ENCODE data around the gene CCT4. TPM values are rescaled to one million over a fixed set of nuclear protein-coding genes. Genes with fewer than 3 reads are reported as not detected.
"Not testable (repeated sequence)": the region's sequence is repeated elsewhere in the genome, so short reads cannot be mapped to it uniquely, and the experiment has no call there.

CCT4 gene, protein sequence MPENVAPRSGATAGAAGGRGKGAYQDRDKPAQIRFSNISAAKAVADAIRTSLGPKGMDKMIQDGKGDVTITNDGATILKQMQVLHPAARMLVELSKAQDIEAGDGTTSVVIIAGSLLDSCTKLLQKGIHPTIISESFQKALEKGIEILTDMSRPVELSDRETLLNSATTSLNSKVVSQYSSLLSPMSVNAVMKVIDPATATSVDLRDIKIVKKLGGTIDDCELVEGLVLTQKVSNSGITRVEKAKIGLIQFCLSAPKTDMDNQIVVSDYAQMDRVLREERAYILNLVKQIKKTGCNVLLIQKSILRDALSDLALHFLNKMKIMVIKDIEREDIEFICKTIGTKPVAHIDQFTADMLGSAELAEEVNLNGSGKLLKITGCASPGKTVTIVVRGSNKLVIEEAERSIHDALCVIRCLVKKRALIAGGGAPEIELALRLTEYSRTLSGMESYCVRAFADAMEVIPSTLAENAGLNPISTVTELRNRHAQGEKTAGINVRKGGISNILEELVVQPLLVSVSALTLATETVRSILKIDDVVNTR
- 100 to 1,000 TPM; 157 to 175 (median 174) TPM for polyA plus RNA-seq (ENCODE audit: insufficient read length in 3 of 3)
- long read RNA-seq, donor 1, transcript CCT4-201 (14 exons, 2,520 nt), result major isoform, 63 of 189 reads
- long read RNA-seq, donor 1, partial matches to known transcripts, result 126 of 189 reads
- long read RNA-seq, donor 1, other reads (novel, unspliced or antisense), result 0 of 189 reads
- long read RNA-seq, donor 2, transcript CCT4-201 (14 exons, 2,520 nt), result major isoform, 83 of 226 reads
- long read RNA-seq, donor 2, partial matches to known transcripts, result 135 of 226 reads
- long read RNA-seq, donor 2, other reads (novel, unspliced or antisense), result 5 of 226 reads
- long read RNA-seq, donor 3, transcript CCT4-201 (14 exons, 2,520 nt), result major isoform, 75 of 222 reads
- long read RNA-seq, donor 3, partial matches to known transcripts, result 145 of 222 reads
- long read RNA-seq, donor 3, other reads (novel, unspliced or antisense), result 0 of 222 reads
- long read RNA-seq, donor 4, transcript CCT4-201 (14 exons, 2,520 nt), result major isoform, 88 of 209 reads
- long read RNA-seq, donor 4, partial matches to known transcripts, result 118 of 209 reads
- long read RNA-seq, donor 4, other reads (novel, unspliced or antisense), result 0 of 209 reads
- long read RNA-seq, donor 5, transcript CCT4-201 (14 exons, 2,520 nt), result major isoform, 32 of 101 reads
- long read RNA-seq, donor 5, partial matches to known transcripts, result 69 of 101 reads
- long read RNA-seq, donor 5, other reads (novel, unspliced or antisense), result 0 of 101 reads
- long read RNA-seq, donor 6, transcript CCT4-201 (14 exons, 2,520 nt), result major isoform, 64 of 253 reads
- long read RNA-seq, donor 6, partial matches to known transcripts, result 188 of 253 reads
- long read RNA-seq, donor 6, other reads (novel, unspliced or antisense), result 0 of 253 reads
- long read RNA-seq, donor 7, transcript CCT4-201 (14 exons, 2,520 nt), result major isoform, 69 of 360 reads
- long read RNA-seq, donor 7, partial matches to known transcripts, result 224 of 360 reads
- long read RNA-seq, donor 7, other reads (novel, unspliced or antisense), result 64 of 360 reads
- long read RNA-seq, donor 8, transcript CCT4-201 (14 exons, 2,520 nt), result major isoform, 23 of 95 reads
- long read RNA-seq, donor 8, partial matches to known transcripts, result 72 of 95 reads
- long read RNA-seq, donor 8, other reads (novel, unspliced or antisense), result 0 of 95 reads
- long read RNA-seq, donor 9, transcript CCT4-201 (14 exons, 2,520 nt), result major isoform, 72 of 243 reads
- long read RNA-seq, donor 9, partial matches to known transcripts, result 171 of 243 reads
- long read RNA-seq, donor 9, other reads (novel, unspliced or antisense), result 0 of 243 reads
- long read RNA-seq, donor 10, transcript CCT4-201 (14 exons, 2,520 nt), result major isoform, 45 of 144 reads
- long read RNA-seq, donor 10, partial matches to known transcripts, result 98 of 144 reads
- long read RNA-seq, donor 10, other reads (novel, unspliced or antisense), result 0 of 144 reads
- long read RNA-seq, donor 11, transcript CCT4-201 (14 exons, 2,520 nt), result major isoform, 49 of 142 reads
- long read RNA-seq, donor 11, transcript CCT4-202 (2 exons, 388 nt), result minor isoform, 5 of 142 reads
- long read RNA-seq, donor 11, partial matches to known transcripts, result 83 of 142 reads
- long read RNA-seq, donor 11, other reads (novel, unspliced or antisense), result 5 of 142 reads
- long read RNA-seq, donor 12, transcript CCT4-201 (14 exons, 2,520 nt), result major isoform, 110 of 263 reads
- long read RNA-seq, donor 12, partial matches to known transcripts, result 151 of 263 reads
- long read RNA-seq, donor 12, other reads (novel, unspliced or antisense), result 0 of 263 reads
- long read RNA-seq, donor 13, transcript CCT4-201 (14 exons, 2,520 nt), result major isoform, 24 of 109 reads
- long read RNA-seq, donor 13, partial matches to known transcripts, result 85 of 109 reads
- long read RNA-seq, donor 13, other reads (novel, unspliced or antisense), result 0 of 109 reads
- long read RNA-seq, donor 14, result 0 reads
- long read RNA-seq, donor 15, transcript CCT4-201 (14 exons, 2,520 nt), result major isoform, 73 of 207 reads
- long read RNA-seq, donor 15, partial matches to known transcripts, result 133 of 207 reads
- long read RNA-seq, donor 15, other reads (novel, unspliced or antisense), result 0 of 207 reads
- long read RNA-seq, donor 16, transcript CCT4-201 (14 exons, 2,520 nt), result major isoform, 69 of 265 reads
- long read RNA-seq, donor 16, partial matches to known transcripts, result 194 of 265 reads
- long read RNA-seq, donor 16, other reads (novel, unspliced or antisense), result 0 of 265 reads

DNA sequence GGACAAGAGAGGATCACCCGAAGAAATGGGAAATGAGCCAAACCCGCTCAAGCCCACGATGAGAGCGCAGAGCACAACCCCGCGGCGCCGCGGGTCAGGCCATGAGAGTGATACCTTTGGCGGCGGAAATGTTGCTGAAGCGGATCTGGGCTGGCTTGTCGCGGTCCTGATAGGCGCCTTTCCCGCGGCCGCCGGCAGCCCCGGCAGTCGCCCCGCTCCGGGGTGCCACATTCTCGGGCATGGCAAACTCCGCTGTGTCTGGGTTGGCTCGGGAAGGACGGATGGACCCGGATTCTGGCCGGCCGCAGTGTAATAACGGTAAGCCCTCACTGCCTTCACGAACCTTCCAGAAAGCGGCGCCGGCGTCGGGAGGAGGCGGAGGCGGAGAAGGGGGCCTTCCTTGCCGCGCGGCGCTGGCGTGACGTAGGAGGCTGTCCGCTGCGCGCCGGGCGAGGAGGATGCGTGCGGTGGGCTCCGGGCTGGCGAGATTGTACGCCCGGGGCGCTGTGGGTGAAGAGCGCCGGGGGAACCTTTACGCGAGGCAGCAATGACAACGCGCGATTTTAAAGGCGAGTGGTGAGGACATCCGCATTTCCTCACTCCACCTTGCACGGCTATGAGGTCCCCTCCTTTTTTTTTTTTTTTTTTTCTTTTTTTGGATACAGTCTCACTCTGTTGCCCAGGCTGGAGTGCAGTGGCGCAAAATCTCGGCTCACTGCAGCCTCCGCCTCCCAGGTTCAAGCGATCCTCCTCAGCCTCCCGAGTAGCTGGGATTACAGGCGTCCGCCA lies at the start of gene CCT4:
Gene CCT4 (minus strand): TSS at position 390 of the 789 bp plus-strand sequence. CDS start 149 bp downstream, at position 241.
- peak; percentile 87 for DNase-seq

DNA sequence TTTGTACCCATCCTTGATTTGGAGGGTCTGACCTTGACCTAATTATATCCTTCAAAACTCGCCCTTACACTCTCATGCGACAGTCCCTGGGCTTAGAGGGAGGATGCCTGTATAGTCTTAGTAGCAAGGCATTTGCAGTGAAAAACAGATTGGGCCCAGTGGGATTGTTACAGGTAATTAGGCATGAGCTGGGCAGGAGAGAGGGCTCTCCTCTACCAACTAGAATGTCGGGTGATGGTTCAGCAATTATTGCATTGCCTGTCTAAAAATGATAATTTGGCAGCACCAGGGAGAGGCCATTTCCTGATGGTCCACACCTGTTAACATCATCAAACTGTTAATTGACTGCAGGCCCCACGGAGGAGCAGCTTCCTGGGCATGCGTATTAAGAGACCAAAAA lies 49.4 kb upstream of the CCT4 start:
- DNase-seq, result no peak

DNA sequence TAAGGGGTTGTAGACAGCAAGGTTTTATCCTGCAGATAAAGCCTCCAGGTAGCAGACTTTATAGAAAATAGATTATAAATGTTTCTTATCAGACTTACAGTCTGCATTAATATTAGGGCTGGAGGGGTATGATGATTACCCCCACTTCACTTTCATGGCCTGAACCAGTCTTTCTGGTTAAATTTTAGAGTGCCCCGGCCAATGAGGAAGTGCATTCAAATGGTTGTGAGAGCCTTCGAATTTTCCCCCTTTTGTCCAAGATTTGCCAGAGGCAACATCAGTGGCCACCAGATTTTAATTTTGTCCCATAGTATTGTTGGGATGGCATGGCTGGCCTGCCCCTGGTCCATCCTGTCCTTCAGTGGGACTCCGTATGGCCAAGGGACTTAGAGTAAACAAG lies 48.6 kb upstream of the CCT4 start:
- DNase-seq, result no peak

DNA sequence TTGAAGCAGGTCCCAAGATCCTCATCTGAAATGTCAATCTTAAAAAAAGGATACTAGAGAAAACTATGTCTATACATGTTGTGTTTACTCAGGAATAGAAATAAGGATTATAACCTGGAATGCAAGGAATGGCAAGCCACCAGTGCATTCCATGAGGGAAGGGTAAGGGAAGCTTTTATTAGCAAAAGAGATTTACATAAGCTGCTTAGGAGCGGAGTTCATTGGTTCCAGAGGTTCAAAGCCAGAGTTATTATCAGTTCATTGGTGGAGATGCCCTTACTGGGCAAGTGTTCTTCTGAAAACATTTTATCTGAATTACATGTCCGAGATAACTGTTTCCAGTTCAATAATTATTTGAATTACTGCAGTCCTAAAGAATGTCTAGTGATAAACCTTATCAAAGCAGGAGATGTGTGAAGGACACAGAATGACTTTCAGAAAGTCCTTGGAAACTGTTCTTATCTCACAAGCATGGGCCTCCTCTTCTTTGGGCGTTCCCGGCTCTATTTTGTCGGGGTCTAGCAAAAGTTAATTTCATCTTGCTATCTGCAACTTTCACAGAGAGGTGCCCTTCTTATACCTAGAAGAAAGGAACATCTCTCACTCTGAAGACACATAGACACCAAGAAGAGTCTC lies 40.5 kb upstream of the CCT4 start:
- DNase-seq, result no peak

DNA sequence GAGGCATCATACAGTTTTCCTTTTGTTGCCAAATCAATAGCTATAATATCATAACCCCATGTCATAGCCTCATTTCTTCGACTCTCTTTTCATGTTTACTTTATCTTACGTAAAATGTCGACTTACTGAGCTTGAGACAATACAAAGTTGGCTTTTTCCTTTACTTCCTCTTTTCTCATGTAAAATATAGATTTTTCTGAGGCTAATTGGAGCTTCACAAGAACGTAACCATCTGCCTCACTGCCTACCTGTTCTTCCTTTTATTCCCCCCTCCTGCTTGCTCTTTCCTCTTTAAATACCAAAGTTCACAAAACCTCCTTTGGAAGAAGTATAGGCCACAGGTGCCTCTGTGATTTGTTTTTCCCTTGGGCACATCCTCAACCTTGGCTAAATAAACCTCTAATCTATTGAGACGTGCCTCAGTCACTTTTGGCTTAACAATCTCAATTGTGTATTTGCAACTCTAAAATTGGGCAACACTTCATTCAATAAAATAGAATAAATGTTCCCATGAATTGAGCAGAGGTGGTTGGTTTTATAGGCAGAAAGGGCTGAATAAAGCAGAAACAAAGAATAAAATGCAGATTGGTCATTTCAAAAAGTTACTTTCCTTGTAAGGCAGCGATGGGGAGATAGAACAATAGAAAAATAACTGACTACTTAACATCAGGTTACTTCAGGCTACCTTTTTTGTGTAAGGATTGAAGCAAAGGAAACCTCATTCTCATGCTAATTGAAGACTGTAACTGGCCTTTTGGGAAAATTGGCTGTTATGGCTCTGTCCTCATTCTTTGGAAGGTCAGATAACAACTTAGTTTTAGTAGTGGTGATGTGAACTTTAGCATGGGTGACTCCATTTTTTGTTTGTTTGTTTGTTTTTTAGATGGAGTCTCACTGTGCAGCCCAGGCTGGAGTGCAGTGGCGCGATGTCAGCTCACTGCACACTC lies 38.3 kb upstream of the CCT4 start:
- no peak for DNase-seq

DNA sequence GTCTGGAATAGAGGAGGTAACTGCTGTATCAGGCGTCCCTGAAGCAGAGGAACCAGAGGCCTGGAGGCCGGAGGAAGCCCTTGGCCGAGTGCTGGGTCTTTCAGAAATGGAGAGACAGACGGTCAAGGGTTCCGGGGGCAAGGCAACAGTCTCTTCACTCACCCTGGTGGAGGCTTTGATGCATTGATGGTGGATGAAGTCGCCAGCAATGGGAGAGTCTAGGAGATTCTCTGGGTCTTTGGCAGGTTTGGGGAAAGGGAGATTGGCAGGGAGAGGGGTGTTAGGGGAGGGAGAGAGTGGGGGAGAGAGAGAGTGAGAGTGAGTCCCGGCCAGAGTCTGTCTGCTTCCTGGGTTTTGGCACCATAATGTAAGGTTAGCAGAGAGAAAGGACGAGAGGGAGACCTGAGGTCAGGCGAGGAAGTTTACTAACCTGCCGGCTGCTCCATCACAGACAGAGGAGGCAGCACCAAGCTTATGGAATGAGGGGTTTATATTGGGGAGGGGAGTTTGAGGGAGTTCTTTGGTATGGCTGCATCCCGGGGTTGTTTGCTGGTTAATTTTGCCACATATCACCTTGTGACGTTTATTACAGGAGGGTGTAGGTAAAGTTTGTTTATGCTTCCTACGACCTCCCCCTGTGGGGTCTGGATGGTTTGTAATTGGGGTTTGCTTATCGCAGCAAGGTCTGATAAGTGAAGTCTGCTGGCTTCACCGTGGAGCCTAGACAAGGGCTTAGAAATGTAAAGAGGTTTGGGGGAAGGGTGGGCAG lies 36.6 kb upstream of the CCT4 start:
- no peak for DNase-seq

DNA sequence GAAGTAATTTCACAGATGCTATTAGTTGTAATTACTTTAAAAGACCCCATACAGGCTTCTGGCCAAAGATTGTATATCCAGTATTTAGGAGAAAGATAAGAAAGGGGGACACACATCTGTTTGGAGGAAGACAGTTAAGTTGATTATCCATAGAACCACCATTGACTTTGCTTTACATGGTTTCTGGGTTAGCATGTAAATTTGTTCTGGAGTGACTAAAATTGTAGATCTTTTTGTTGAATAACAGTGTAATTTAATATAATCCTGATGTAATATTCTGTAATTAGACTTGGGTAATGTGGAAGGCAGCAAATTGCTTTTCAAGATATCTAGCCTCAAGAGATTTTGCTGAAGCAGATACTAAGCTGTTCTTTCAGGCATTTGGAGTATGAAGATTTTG lies 34.3 kb upstream of the CCT4 start:
- no peak for DNase-seq

DNA sequence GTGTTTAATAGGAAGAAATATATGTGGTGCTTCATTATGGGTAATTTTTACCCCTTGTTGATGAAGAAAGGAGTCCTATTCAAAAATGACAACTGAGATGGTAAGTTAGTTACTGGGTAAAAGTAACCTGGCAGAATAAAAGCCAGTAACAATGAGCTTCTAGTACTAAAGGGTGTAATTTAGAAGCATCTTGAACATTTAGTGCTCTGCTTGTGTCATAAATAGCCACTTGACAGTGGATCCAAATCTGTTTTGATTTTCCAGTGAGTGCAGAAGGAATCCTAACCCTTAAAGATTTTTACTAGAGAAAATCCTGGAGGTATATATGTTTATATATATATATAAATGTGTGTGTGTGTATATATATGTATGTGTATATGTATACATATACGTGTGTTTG lies 32.1 kb upstream of the CCT4 start:
- no peak for DNase-seq

DNA sequence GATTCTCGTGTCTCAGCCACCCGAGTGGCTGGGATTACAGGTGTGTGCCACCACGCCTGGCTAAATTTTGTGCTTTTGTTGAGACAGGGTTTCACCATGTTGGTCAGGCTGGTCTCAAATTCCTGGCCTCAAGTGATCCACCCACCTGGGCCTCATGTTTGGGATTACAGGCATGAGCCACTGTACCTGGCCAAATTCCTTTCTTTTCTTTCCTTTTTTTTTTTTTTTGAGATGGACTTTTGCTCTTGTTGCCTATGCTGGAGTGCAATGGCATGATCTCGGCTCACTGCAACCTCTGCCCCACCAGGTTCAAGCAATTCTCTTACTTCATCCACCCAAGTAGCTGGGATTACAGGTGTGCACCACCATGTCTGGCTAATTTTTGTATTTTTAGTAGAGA lies 26.3 kb upstream of the CCT4 start:
- not testable (repeated sequence) for DNase-seq

DNA sequence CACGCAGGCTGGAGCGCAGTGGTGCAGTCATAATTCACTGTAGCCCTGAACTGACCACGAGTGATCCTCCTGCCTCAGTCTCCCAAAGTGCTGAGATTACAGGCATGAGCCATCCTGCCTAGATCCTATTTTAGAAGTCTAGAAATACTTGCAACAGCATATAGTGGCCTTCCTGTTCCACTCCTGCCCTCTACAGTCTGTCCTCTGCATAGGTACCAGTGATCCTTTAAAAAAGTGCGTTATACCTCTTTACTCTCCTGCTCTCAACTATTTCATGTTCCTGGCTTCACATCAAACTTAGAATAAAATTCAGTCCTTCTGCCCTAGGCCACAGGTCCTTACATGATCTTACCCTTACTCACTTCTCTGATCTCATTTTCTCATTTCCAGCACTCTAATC lies 23.1 kb upstream of the CCT4 start:
- no peak for DNase-seq

DNA sequence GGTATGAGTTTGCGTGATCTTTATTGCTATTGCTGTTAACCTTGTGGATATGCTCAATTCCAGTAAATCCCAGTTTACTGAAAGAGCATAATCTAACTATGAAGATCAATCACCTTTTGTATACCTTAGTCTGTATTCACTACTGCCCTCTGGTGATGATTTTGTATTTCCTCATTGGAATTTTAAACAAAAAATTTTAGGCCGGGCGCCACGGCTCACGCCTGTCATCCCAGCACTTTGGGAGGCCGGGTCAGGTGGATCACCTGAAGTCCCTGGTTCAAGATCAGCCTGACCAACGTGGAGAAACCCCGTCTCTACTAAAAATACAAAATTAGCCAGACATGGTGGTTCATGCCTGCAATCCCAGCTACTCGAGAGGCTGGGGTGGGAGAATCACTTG lies 22.1 kb upstream of the CCT4 start:
- no peak for DNase-seq

DNA sequence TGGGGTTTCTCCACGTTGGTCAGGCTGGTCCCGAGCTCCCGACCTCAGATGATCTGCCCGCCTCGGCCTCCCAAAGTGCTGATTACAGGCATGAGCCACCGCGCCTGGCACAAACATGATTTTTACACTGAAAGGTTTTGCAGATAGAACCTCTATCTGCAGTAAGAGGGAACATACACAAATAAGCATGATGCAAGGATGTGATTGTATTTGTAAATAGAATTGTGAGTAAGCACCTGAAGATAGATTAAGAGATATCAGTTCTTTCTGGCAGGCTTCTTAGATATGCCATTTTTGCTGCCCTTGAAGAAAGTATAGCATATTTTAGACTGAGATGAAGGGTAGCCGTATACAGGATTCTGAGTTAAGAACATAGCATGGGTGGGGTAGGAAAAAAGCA lies 20.7 kb upstream of the CCT4 start:
- DNase-seq, result no peak

DNA sequence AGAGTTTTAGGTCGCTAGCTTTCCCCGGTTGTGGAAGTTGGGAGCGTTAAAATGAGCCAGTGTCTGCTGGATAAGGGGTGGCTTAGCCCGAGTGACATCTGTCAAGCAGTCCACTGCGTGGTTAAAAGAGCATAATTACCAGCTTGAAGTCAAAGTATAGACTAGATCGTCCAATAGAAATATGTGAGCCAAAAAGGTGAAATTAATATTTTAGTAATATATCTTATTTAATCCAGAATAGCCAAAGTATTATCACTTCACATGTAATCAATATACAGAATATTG lies 17.7 kb upstream of the CCT4 start:
- no peak for DNase-seq

DNA sequence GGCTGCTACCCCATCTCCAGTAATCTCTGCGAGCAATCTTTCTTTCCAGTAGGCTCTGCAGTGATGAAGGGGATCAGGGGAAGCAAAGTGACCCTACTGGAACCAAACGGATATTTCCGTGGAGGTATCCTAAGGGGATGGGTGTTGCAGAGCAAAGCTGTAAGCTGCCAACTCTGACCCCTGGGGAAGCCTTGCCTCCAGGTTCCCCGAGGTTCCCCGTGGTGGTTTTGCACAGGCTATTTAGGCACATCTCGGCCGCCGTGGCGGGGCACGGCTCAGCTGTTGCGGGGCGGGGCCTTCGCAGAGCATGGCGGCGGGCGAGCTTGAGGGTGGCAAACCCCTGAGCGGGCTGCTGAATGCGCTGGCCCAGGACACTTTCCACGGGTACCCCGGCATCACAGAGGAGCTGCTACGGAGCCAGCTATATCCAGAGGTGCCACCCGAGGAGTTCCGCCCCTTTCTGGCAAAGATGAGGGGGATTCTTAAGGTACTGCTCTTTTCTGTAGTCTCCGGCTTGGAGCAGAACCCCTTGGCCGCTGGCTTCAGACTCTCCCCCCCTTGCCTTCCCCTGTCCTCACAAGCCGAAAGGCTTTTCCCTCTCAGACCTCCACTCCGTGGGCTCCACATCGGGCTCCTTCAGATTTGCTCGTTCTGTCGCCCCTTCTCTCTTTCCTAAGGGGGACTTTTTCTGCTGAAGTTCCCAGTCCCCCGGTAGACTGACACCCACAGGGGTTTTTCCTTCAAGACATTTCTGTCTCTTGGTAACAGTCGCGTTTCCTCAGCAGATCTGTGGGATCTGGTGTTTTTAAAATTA lies 17.1 kb upstream of the CCT4 start, which contains the start of gene COMMD1:
Gene COMMD1 (plus strand): TSS at position 303 of the 814 bp plus-strand sequence. CDS start 5 bp downstream, at position 308.
- DNase-seq, result peak; percentile 69

DNA sequence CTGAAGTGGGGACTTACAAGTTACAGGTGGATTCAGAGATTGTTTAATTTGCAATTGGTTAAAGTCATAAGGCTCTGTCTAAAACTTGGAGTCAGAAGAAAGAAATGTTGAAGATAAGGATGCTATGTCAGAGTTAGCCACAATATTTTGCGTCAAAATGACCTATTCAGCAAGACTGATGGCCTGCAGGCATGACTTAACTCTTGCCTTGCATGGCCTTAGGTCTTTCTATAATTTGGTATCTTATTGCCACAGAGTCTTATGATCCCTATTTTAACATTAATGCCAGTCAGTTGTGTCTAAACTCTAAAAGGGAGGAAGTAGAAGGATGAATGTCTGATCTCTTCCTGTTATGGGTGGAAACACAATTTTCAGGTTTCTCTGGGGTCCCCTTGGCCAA lies 11.8 kb upstream of the CCT4 start:
- DNase-seq, result no peak
